GM19193 (cell line): Measurements from ENCODE around the gene ZFP1.

Experiments
- POLR2A ChIP-seq: IDR thresholded peaks from 4 replicates; pipeline ENCODE4 v1.6.1; 2011; ENCODE audit not compliant: insufficient read depth, insufficient read length; ENCODE audit errors: extremely low read depth

The ZFP1 gene

GRCh38 chr16:75148311-75149195 is at the start of gene ZFP1:
ZFP1 (plus strand) TSS chr16:75148524; CDS start chr16:75152952, 4,428 bp downstream.
- TF ChIP-seq POLR2A: peak; percentile 72

- TF ChIP-seq POLR2A: no peak
Observed at GRCh38 chr16:75099075-75099667, 49.2 kb upstream of the ZFP1 start.

- TF ChIP-seq POLR2A: no peak
Observed at GRCh38 chr16:75099738-75100602, 48.4 kb upstream of the ZFP1 start.

- TF ChIP-seq POLR2A: no peak
Observed at GRCh38 chr16:75100603-75100990, 47.7 kb upstream of the ZFP1 start.

DNA sequence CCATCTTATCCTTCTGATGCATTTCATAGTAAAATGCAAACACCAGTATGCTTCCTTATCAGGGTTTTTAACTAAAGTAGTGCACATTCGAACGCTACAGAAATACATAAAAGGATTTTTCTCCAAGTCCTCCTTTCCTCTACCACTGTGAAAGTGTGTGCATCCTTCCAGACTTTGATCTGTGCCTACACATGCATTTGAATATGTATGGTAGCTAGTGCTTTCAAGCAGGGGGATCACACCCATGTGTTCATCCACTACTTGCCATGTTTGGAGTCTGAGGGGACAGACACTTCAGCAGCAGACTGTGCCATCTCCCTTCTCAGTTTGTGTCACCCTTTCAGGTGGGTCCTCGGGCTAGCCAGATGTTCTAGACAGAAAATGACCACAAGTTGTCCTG is 46.7 kb upstream of the ZFP1 start:
- no peak for TF ChIP-seq POLR2A

- no peak for TF ChIP-seq POLR2A
Observed at GRCh38 chr16:75102595-75102994, 45.7 kb upstream of the ZFP1 start.

GRCh38 chr16:75103994-75104393 is 44.3 kb upstream of the ZFP1 start:
- no peak for TF ChIP-seq POLR2A

DNA sequence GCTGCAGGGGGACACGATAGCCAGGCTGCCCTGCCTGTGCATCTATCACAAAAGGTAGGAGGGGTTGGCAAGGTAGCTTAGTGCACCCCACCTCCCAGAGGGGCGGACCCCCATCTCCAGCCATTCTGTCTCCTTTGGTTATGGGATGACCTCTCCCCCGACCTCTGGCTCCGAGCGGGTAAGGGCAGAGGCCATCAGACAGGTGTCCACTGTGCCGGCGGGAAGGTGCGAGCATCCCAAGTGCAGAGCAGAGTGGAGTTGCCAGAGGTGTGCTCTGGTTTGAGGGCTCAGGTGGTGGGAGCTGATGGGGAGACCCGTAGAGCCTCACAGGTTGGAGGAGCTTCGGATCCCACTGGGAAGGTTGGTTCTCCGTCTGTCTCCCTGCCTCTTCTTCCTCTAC is 43.5 kb upstream of the ZFP1 start:
- no peak for TF ChIP-seq POLR2A

DNA sequence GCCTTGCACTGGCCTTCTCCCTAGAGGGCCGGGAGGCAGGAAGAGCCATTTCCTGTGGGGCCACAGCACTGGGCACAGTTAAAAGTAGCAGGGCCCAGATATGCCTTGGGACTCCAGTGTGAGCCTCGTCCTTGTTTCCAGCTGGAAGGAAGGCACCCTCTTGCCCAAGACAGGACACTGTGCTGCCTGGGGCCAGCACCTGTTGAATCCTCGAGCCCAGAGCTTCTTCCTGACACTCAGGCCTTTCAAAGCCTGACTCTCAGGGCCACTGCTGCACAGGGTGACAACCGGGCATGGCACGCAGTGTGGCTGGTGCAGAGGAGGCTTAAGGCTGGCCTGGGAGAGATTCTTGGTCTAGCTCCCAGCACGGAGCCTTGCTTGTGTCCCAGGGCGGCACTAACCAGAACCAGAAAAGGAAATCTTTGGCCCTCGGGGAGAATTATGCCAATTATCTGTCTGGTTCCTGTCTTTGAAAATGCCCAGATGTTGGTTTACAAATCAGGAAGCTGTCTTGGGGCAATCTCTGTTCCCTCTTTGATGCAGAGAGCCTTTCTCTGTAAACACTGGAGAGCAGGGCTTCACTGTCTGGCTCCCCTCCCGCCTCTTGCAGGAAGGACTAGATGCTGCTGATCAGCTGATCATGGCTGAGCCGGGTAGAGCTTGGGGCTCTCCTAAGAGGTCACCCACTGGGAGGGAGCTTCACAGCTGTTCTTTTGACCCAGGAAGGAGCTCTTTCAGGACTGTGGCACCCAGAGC is 42.8 kb upstream of the ZFP1 start:
- TF ChIP-seq POLR2A: no peak

GRCh38 chr16:75106351-75107274 is 41.7 kb upstream of the ZFP1 start:
- TF ChIP-seq POLR2A: no peak

- TF ChIP-seq POLR2A: no peak
Observed at GRCh38 chr16:75107505-75107904, 40.8 kb upstream of the ZFP1 start.

- TF ChIP-seq POLR2A: no peak
Observed at GRCh38 chr16:75108792-75109731, 39.3 kb upstream of the ZFP1 start.
